ENCODE results near the gene PPOX.
A peak's percentile ranks its signal among the peaks of the same experiment; 100 is the strongest.

- TF ChIP-seq, protein P1, sequence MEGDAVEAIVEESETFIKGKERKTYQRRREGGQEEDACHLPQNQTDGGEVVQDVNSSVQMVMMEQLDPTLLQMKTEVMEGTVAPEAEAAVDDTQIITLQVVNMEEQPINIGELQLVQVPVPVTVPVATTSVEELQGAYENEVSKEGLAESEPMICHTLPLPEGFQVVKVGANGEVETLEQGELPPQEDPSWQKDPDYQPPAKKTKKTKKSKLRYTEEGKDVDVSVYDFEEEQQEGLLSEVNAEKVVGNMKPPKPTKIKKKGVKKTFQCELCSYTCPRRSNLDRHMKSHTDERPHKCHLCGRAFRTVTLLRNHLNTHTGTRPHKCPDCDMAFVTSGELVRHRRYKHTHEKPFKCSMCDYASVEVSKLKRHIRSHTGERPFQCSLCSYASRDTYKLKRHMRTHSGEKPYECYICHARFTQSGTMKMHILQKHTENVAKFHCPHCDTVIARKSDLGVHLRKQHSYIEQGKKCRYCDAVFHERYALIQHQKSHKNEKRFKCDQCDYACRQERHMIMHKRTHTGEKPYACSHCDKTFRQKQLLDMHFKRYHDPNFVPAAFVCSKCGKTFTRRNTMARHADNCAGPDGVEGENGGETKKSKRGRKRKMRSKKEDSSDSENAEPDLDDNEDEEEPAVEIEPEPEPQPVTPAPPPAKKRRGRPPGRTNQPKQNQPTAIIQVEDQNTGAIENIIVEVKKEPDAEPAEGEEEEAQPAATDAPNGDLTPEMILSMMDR (IDR thresholded peaks at IDR 0.05) = peak in 1 of 3 donors; percentile 5
- peak; percentile 27 for TF ChIP-seq POLR2A (IDR thresholded peaks at IDR 0.05)
Observed at GRCh38 chr1:161153682-161154337, 12.4 kb upstream of the PPOX start, which contains the start of gene UFC1.

Data from ovary (tissue), 3 donors.